ENCODE data around the gene NELFA. TPM values are rescaled to one million over a fixed set of nuclear protein-coding genes. Genes with fewer than 3 reads are reported as not detected.

NELFA gene
- total and polyA plus RNA-seq, 10 of the 15 experiments (the other 5 are each of a cell fraction or from before 2014, with no cell fraction given), result 0.39 to 38.6 (median 16.7) TPM

GRCh38 chr4:2043396-2044118 is 34.8 kb upstream of the NELFA start (continued):
- TF ChIP-seq WRNIP1 (IDR thresholded peaks at IDR 0.05; ENCODE audit: borderline replicate concordance, low read depth, low read length) (no peak), NKRF (conservative IDR thresholded peaks at IDR 0.05) (no peak), BCLAF1 (IDR thresholded peaks at IDR 0.05) (no peak), ZNF384 (IDR thresholded peaks at IDR 0.05; ENCODE audit: borderline replicate concordance, low read depth, low read length) (no peak), ZZZ3 (IDR thresholded peaks at IDR 0.05; ENCODE audit: control insufficient read depth, insufficient read length, low read depth) (no peak), ZNF592 (IDR thresholded peaks at IDR 0.05) (no peak), BRCA1 (IDR thresholded peaks at IDR 0.05; ENCODE audit: low read depth, low read length) (no peak)

Data from GM12878 (cell line).